GM12891 (cell line): ENCODE measurements around the gene GCK.
"Not testable (repeated sequence)": the region's sequence is repeated elsewhere in the genome, so short reads cannot be mapped to it uniquely, and the experiment has no call there.

ENCODE experiments used
- DNase-seq: peaks from one replicate; pipeline ENCODE4 v3.0.0; 2011; ENCODE audit warnings: low spot score; ENCODE audit not compliant: insufficient read length
- FAIRE-seq: peaks from 2 replicates; lab custom pipeline; 2011; peaks lifted over from hg19 to GRCh38; lab: Jason Lieb, UNC
- PAX5 ChIP-seq: IDR thresholded peaks from 2 replicates; pipeline ENCODE4 v1.6.1; 2011; ENCODE audit warnings: low read length, moderate library complexity, mild to moderate bottlenecking; ENCODE audit not compliant: insufficient read depth, severe bottlenecking
- POLR2A ChIP-seq: IDR thresholded peaks from 2 replicates; pipeline ENCODE4 v1.6.1; 2011; ENCODE audit warnings: low read depth, low read length, control low read depth
- POLR2AphosphoS5 ChIP-seq: IDR thresholded peaks from 2 replicates; pipeline ENCODE4 v1.6.1; 2011; ENCODE audit warnings: low read depth, low read length, control low read depth
- POU2F2 ChIP-seq: IDR thresholded peaks from 2 replicates; pipeline ENCODE4 v1.6.1; 2011; ENCODE audit warnings: low read depth, mild to moderate bottlenecking, control low read depth, low read length, moderate library complexity
- SPI1 ChIP-seq: IDR thresholded peaks from 2 replicates; pipeline ENCODE4 v1.6.1; 2011; ENCODE audit warnings: low read depth, low read length, control low read depth
- TAF1 ChIP-seq: IDR thresholded peaks from 2 replicates; pipeline ENCODE4 v1.6.1; 2011; ENCODE audit warnings: low read depth, low read length, control low read depth

GCK gene

DNA sequence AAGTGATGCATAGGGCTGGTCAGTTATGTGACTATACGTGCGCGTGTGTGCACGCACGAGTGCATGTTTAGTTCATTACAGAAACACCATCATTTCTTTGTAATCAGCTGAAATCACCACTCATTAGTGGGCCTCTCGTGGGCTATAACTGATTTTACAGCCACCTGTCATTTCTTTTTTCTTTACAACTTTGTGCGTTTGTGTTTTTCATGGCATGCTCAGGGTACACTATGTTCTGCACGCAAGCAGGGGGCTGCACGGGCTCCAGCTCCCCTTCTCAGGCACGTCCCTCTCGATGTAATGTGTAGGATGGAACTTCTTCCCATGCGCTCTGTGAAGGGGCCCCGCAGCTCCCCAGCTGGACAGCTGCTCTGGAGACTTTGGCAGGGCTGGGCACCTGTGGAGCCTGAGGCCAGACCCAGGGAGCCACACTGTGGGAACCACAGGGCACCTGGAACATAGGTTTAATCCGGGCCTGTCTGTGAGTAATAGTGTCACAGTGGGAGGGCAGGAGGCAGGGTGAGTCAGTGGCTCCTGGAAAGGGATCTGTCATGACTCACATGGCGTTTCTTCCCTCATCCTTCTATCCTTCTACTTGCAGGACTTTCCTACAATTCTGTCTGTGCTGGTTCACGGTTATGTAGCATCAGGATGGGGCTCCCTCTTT, 4.9 kb downstream of the GCK start:
- DNase-seq (no peak), FAIRE-seq (no peak)

DNA sequence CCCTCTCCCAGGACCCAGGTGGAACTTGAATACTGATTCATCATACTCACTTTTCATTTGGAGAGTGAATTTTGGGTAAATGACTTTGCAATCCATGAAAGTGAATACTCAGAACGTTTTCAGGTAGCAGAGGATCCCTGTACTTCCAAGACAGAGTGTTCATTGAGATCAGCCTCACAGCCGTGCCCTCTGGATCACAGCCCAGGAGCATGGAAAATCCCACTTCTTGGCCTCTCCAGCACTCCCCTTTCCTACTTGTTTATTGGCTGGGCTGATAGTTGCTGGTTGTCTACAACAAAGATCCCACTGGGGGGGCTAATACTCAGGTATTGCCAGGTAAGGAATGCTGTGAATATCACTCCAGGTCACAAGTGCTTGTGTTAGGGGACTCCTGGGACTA, 5.9 kb downstream of the GCK start:
- TF ChIP-seq POLR2AphosphoS5 = no peak
- no peak for TF ChIP-seq POU2F2
- TF ChIP-seq TAF1 = no peak
- DNase-seq (no peak), FAIRE-seq (no peak)

More for the DNA sequence above, 4.9 kb downstream of the GCK start:
- TF ChIP-seq SPI1 (no peak), TAF1 (no peak), PAX5 (no peak), POU2F2 (no peak), POLR2AphosphoS5 (no peak), POLR2A (no peak)

DNA sequence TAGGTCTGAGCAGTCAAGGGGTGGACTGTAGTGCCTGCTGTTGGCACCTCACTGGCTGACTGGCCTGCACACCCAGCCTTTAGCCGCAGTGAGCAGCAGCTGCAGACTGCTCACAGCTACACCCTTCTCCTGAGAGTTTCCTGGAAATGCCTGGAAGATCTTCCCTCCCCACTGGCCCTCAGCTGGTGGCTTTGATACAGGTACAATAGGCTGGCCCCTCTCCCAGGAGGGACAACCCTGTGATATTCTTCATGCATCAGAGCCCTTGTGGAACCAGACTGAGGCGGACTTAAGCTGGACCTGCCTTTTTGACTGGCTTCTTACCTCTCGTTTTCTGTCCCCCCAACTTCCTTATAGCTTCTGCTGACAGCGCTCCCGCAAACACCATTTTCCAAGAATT, 6.4 kb downstream of the GCK start:
- no peak for FAIRE-seq
- no peak for DNase-seq

DNA sequence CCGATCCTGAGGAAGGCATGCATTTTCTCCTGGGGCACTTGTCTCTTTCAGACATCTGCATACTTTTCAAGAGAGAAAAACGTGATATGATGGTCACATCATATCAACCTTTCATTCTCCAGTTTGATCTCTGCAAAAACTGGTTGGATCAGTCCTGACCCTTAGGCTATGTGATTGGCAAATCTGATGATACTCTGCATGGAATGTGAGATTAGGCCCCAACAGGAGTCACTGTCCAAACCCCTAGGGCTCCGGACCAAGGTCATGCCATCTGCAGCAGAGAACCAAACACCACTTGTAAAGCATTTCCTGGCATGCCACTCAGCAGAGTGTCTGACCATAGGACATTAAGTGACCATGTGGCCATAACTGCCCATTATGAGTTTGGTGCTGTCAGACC, 8.6 kb downstream of the GCK start:
- TF ChIP-seq POLR2AphosphoS5 (no peak), SPI1 (no peak), PAX5 (no peak), POU2F2 (no peak), POLR2A (no peak), TAF1 (no peak)
- FAIRE-seq (no peak), DNase-seq (no peak)

More for the DNA sequence above, 6.4 kb downstream of the GCK start:
- TF ChIP-seq SPI1 (no peak), POLR2AphosphoS5 (no peak), TAF1 (no peak), PAX5 (no peak), POLR2A (no peak), POU2F2 (no peak)

DNA sequence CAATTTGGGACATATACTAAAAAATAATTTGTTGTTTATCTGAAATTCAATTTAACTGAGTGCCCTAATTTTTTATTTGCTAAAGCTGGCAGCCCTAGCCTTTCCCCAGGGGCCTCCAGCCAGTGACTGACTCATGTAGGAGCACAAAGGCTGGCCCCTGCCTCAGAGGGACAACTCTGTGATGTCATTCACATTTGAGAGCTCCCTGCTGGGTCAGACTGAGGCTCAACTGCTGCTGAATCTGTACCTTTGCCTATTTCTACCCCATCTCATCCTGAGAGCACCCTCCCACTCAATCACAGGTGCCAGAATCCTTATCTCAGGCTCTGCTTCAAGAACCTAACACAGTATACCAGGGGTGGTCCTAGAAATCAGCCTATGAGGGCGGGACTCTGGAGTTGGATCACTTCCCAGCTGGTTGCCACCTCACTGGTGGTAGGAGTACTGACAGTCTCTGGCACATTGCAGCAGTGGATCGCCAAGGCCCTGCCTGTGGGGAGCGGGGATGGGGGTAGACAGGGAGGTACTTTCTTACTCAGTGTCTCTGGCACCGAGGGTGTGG, 11.6 kb downstream of the GCK start:
- DNase-seq = no peak
- no peak for FAIRE-seq
- TF ChIP-seq POLR2AphosphoS5 = no peak
- TF ChIP-seq PAX5 = no peak
- no peak for TF ChIP-seq TAF1
- no peak for TF ChIP-seq POU2F2
- TF ChIP-seq POLR2A = no peak
- TF ChIP-seq SPI1 = no peak

DNA sequence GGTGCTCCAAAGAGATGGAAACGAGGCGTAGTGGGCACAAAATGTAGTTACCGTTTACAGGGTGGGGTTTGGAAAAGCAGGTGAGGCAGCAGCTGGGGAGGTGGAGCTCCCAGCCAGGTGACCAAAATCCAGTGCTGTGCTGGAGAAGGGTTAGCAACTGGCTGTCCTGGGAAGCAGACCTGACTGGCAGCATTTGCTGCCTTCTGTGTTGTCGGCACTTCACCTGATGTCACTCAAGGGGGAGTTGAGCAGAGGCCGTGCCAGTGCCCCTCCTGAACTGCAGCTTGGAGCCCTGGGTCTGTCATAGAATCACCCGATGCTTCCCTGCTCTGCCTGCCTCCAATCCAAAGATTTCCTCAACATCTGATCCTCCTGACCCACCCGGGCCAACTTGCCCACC, 12.8 kb downstream of the GCK start:
- DNase-seq = no peak
- no peak for FAIRE-seq
- TF ChIP-seq POLR2A (no peak), PAX5 (no peak), POLR2AphosphoS5 (no peak), POU2F2 (no peak), TAF1 (no peak), SPI1 (no peak)

DNA sequence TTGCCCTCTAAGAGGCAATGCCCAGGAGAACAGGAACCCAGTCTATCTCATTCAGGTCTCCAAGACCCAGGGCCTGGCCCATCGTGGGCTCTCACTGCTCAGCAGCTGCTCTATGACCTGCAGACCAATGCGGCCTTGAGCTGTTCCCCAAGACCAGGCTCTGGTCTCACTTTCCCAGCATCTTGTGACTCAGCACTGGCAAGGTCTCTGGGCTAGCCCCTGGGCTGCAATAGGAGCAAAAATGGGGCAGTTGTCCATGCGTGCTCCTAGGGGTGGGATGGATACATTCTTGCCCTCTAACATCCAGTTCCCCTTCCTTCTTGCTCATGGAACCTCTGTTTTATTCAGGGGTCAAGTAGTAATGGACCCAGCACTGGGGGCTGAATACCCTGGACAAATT, 13.5 kb downstream of the GCK start:
- no peak for DNase-seq
- no peak for FAIRE-seq
- no peak for TF ChIP-seq POLR2A
- no peak for TF ChIP-seq POU2F2
- no peak for TF ChIP-seq POLR2AphosphoS5
- TF ChIP-seq PAX5 = no peak
- TF ChIP-seq SPI1 = no peak
- TF ChIP-seq TAF1 = no peak

DNA sequence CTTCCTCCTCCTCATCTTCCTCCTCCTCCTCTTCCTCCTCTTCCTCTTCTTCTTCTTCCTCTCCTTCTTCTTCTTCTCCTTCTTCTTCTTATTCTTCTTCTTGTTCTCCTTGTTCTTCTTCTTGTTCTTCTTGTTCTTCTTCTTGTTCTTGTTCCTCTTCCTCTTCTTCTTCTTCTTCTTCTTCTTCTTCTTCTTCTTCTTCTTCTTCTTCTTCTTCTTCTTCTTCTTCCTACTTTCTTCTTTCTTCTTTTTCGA, 14.6 kb downstream of the GCK start:
- not testable (repeated sequence) for DNase-seq, FAIRE-seq

DNA sequence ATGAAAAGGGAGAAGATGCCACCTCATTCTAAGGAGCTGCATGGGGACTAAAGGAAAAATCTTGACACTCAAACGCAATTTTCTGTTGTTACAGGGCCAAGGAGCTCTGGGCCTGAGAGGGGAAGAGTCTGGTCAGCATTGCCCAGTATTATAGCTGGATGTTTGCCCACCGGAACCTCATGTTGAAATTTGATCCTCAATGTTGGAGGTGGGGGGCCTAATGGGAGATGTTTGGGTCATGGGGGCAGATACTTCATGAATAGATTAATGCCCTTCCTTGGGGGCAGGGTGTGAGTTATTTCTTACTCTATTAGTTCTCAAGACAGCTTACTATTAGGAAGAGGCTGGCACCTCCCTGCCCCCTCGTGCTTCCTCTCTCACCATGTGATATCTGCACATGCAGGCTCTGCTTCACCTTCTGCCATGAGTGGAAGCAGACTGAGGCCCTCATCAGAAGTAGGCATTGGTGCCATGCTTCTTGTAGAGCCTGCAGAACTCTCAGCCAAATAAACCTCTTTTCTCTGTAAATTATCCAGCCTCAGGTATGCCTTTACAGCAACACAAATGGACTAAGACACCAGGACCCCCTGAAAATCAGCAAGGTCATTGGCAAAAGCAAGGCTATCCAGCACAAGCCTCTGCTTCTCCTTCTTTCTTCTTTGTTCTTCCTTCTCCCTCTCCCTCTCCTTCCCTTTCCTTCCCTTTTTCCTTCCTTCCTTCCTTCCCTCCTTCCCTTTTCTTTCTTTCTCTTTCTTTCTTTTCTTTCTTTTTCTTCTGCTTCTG, 15.1 kb downstream of the GCK start:
- FAIRE-seq = no peak
- no peak for DNase-seq
- no peak for TF ChIP-seq SPI1
- no peak for TF ChIP-seq POLR2A
- TF ChIP-seq TAF1 = no peak
- TF ChIP-seq POU2F2 = no peak
- no peak for TF ChIP-seq PAX5
- no peak for TF ChIP-seq POLR2AphosphoS5
